CD4-positive, alpha-beta T cell (primary cell): Measurements from ENCODE around the gene RARG. TPM values are rescaled to one million over a fixed set of nuclear protein-coding genes. Genes with fewer than 3 reads are reported as not detected.

Source experiments
- ATAC-seq: fragments of 200-7000 bp; cut with Tn5 transposase; one replicate; pipeline ENCODE4 v1.10.0; 2022; ENCODE audit warnings: mild to moderate bottlenecking; ENCODE audit not compliant: poor library complexity
- CTCF ChIA-PET: fragments of 350-600 bp; sonication (Branson Sonifier 250); formaldehyde crosslinking; loops from one replicate; lab custom pipeline; 2021; ENCODE audit warnings: antibody characterized with exemption, inconsistent platforms; lab: Charles Lee
- POLR2A ChIA-PET: fragments of 350-600 bp; sonication (Branson Sonifier 250); formaldehyde crosslinking; loops from one replicate; lab custom pipeline; 2021; ENCODE audit warnings: antibody characterized with exemption, inconsistent platforms; lab: Charles Lee
- DNase-seq, 14 experiments: peaks; one replicate each; pipeline ENCODE4 v3.0.0-alpha.2; 2013 to 2020; ENCODE audit warnings: mixed read lengths in 2 of 14
- H3K27ac ChIP-seq, 2 donors: one replicate each; pipeline versions ENCODE4 v1.5.1 to v1.7.0; 2013; ENCODE audit warnings: low read length in 2 of 2, low read depth in 1 of 2, mild to moderate bottlenecking in 1 of 2
- H3K27me3 ChIP-seq, 2 experiments: 1 replicate in 1 of 2; 2 replicates in 1 of 2; pipeline versions ENCODE4 v1.6.1 to v1.7.0; 2013; ENCODE audit warnings: low read length in 2 of 2, control low read depth in 1 of 2, mild to moderate bottlenecking in 1 of 2, moderate library complexity in 1 of 2; ENCODE audit not compliant: insufficient read depth in 2 of 2, control insufficient read depth in 1 of 2
- H3K36me3 ChIP-seq: one replicate; pipeline ENCODE4 v1.6.1; 2013; ENCODE audit warnings: low read length, control low read depth; ENCODE audit not compliant: insufficient read depth
- H3K4me1 ChIP-seq: one replicate; pipeline ENCODE4 v1.6.1; 2013; ENCODE audit warnings: low read length, control low read depth; ENCODE audit not compliant: insufficient read depth
- H3K4me3 ChIP-seq: one replicate; pipeline ENCODE4 v1.5.1; 2013; ENCODE audit warnings: mild to moderate bottlenecking, low read length, moderate library complexity
- H3K9me3 ChIP-seq, 2 experiments: 1 replicate in 1 of 2; 2 replicates in 1 of 2; pipeline versions ENCODE4 v1.6.1 to v1.7.0; 2013; ENCODE audit warnings: low read length in 2 of 2, mild to moderate bottlenecking in 2 of 2, control low read depth in 1 of 2, moderate library complexity in 1 of 2; ENCODE audit not compliant: control insufficient read depth in 1 of 2, insufficient read depth in 1 of 2
- H3K27ac Mint-ChIP-seq: one replicate; pipeline ENCODE4 v1.8.0; 2020; ENCODE audit warnings: mixed read lengths
- H3K27me3 Mint-ChIP-seq: one replicate; pipeline ENCODE4 v1.8.0; 2021; ENCODE audit warnings: mixed read lengths
- H3K36me3 Mint-ChIP-seq: one replicate; pipeline ENCODE4 v1.8.0; 2021; ENCODE audit warnings: low read depth, mixed read lengths
- H3K4me1 Mint-ChIP-seq: one replicate; pipeline ENCODE4 v1.8.0; 2021; ENCODE audit warnings: low read depth, mixed read lengths
- H3K4me3 Mint-ChIP-seq: one replicate; pipeline ENCODE4 v1.8.0; 2020; ENCODE audit warnings: mild to moderate bottlenecking, mixed read lengths
- H3K9me3 Mint-ChIP-seq: one replicate; pipeline ENCODE4 v1.8.0; 2020; ENCODE audit warnings: mixed read lengths
- CTCF ChIP-seq: fragments of 200-600 bp; IDR thresholded peaks from one replicate; pipeline ENCODE4 v1.8.0; 2022; ENCODE audit warnings: antibody characterized with exemption, mild to moderate bottlenecking
- intact Hi-C, 2 experiments: fragments of 100-400 bp; cut with DNase I in 1 of 2; cut with micrococcal nuclease in 1 of 2; formaldehyde crosslinking; loops; one replicate each; pipeline versions ENCODE4 v1.15.1 to v1.9.0; 2023 to 2025; cut with DNase I, micrococcal nuclease
- total RNA-seq, 174 experiments: library from RNA in 2 of 174; stranded (reverse) in 2 of 174; gene quantifications; one replicate each; pipeline ENCODE4 v1.2.3 and lab custom pipeline; 2021 to 2026

The RARG gene
- total RNA-seq, 2 experiments from 2014 or later = 14.0 to 15.8 TPM

DNA sequence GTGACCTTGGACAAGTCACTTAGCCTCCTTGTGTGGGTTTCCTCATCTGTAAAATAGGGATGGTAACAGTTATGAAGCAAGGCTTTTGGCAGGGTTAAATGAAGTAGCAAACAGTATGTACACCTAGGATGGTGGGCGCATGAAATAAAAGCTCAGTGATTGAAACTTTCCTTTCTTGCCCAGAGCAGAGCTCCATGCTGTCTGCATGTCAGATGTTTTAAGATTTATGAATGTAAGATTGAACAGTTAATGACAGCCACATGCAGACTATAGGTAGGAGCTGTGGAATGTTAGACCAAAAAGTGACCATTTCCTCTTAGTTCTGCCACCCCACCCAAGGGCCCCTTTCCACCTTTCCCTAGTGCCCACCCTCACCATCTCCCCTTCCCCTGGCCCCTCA is 37.0 kb downstream of the RARG start:
- Histone ChIP-seq H3K36me3 (peaks cover 85% of the 10 kb centered on the region), H3K9me3 (no peaks in the 10 kb centered on the region), H3K27ac (peak overlapping the region in 1 of 2 donors; percentile 44), H3K4me1 (peaks cover 57% of the 10 kb centered on the region), H3K27me3 (no peaks in the 10 kb centered on the region), H3K4me3 (no peak overlapping the region)
- Mint-ChIP-seq H3K4me1 (peaks cover 59% of the 10 kb centered on the region), H3K27me3 (no peaks in the 10 kb centered on the region), H3K36me3 (peaks cover 93% of the 10 kb centered on the region), H3K9me3 (no peaks in the 10 kb centered on the region), H3K27ac (peak overlapping the region; percentile 80), H3K4me3 (peak overlapping the region; percentile 45)
- TF ChIP-seq CTCF = no peak
- ChIA-PET POLR2A (interaction anchor here (0.9 to 2.0 kb wide), 6 partner anchors 8 to 150 kb away, joined by 3 to 18 read pairs (median 4); partner anchors contain the start of genes CSAD, ITGB7, SPRYD3 and ZNF740), CTCF (interaction anchor here (1.2 to 1.4 kb wide), 3 partner anchors 18 to 35 kb away, joined by 3 to 4 read pairs (median 4); no protein-coding TSS in a partner anchor)
- intact Hi-C loops = loop anchor here in 1 of 2 experiments (10.0 kb wide), 1 partner anchor 130 kb away; no protein-coding TSS in a partner anchor
- no peak for ATAC-seq
- no peak for DNase-seq

DNA sequence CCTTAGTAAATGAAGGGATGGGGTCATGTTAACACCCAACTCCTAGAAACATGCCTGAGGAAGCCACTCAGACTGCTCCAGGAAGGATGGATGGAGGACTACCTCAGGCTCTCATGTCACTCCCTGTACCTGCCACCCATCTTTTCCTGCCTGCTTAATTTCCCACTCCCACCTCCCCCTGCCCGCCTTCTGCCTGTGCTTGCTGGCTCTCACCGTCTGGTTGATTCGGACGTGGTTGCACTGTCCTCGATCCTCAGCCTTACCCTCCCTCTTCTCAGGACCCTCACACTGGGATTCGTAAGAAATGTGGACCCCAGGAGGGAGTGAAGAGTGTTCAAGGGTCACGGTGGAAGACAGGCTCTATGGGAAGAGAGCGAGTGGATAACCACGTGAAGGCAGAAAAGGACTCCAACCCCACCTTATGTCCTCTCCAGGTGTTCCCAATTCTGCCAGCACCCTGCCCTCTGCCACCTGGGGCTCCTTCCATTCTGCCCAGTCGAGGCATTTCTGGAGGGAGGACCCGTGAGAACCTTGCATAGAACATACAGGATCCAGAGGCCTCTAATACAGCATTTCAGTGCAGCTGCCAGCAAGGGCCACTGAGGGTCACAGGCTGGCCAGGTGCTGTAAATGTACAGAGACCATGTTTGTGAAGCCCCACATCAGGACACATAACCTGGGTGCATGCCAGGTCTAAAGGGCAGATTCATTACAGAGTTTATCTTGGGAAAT is 37.9 kb downstream of the RARG start:
- H3K4me1 Mint-ChIP-seq = peaks cover 54% of the 10 kb centered on the region
- POLR2A ChIA-PET = interaction anchor here (0.9 to 2.0 kb wide), 4 partner anchors 8 to 115 kb away, joined by 3 to 18 read pairs (median 4); partner anchors contain the start of genes CSAD, ITGB7, SPRYD3 and ZNF740
- intact Hi-C loops = loop anchor here in 1 of 2 experiments (10.0 kb wide), 1 partner anchor 129 kb away; no protein-coding TSS in a partner anchor

DNA sequence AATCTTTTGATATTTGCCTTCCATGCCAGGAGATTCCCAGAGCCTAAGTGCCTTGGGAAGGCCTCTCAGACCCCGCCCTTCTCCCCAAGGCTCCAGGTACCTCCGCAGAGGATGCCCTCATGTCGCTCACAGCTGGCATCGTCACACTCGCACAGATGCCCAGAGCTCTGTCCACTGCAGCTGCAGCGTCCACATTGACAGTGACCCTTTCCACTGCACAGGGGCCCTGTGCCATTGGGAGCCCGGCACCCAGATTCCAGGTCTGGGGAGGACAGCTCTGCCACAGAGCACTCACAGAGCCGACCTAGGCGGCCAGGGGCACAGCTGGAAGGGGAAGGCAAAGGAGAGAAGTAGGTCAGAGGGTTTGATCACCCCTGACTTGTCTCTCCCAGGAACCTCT is 39.0 kb downstream of the RARG start:
- POLR2A ChIA-PET = interaction anchor here (0.7 to 1.1 kb wide), 3 partner anchors 11 to 27 kb away, joined by 3 read pairs; partner anchors contain the start of genes CSAD and ZNF740
- DNase-seq (no peak), ATAC-seq (no peak)
- intact Hi-C loops = loop anchor here in 1 of 2 experiments (10.0 kb wide), 1 partner anchor 128 kb away; no protein-coding TSS in a partner anchor
- H3K27me3 Mint-ChIP-seq = no peaks in the 10 kb centered on the region
- peaks cover 95% of the 10 kb centered on the region for H3K36me3 Mint-ChIP-seq
- no peaks in the 10 kb centered on the region for H3K9me3 ChIP-seq
- peak overlapping the region; percentile 80 for H3K27ac Mint-ChIP-seq
- no peak overlapping the region for H3K27ac ChIP-seq
- peaks cover 43% of the 10 kb centered on the region for H3K4me1 Mint-ChIP-seq
- CTCF ChIA-PET = no interaction called here
- H3K27me3 ChIP-seq = no peaks in the 10 kb centered on the region
- H3K4me1 ChIP-seq = peaks cover 39% of the 10 kb centered on the region
- peaks cover 93% of the 10 kb centered on the region for H3K36me3 ChIP-seq
- no peaks in the 10 kb centered on the region for H3K9me3 Mint-ChIP-seq
- H3K4me3 Mint-ChIP-seq = peak overlapping the region; percentile 25
- H3K4me3 ChIP-seq = no peak overlapping the region
- TF ChIP-seq CTCF = no peak

More for the DNA sequence above, 37.9 kb downstream of the RARG start:
- Histone ChIP-seq H3K27ac (peak overlapping the region in 1 of 2 donors; percentile 22), H3K27me3 (no peaks in the 10 kb centered on the region), H3K36me3 (peaks cover 85% of the 10 kb centered on the region), H3K4me1 (peaks cover 50% of the 10 kb centered on the region), H3K9me3 (no peaks in the 10 kb centered on the region), H3K4me3 (no peak overlapping the region)
- CTCF ChIA-PET = interaction anchor here (1.3 to 1.4 kb wide), 2 partner anchors 19 to 35 kb away, joined by 4 read pairs; no protein-coding TSS in a partner anchor
- ATAC-seq (no peak), DNase-seq (no peak)
- Mint-ChIP-seq H3K36me3 (peaks cover 95% of the 10 kb centered on the region), H3K27ac (peak overlapping the region; percentile 80), H3K4me3 (no peak overlapping the region), H3K27me3 (no peaks in the 10 kb centered on the region), H3K9me3 (no peaks in the 10 kb centered on the region)
- no peak for TF ChIP-seq CTCF
